Mesenchymal stem cell (in vitro differentiated cells and primary cell): ENCODE measurements around the gene MSH5.

Source experiments
- DNase-seq: peaks from one replicate; pipeline ENCODE4 v3.0.0-alpha.2; 2013
- H2AFZ ChIP-seq: one replicate; pipeline ENCODE4 v1.6.1; 2013; ENCODE audit warnings: low read depth, mild to moderate bottlenecking, control low read depth, inconsistent platforms, low read length, moderate library complexity
- H2AK5ac ChIP-seq: 2 replicates; pipeline ENCODE4 v1.6.1; 2013; ENCODE audit warnings: low read length, moderate library complexity, mild to moderate bottlenecking, inconsistent platforms; ENCODE audit not compliant: severe bottlenecking
- H2BK120ac ChIP-seq: one replicate; pipeline ENCODE4 v1.6.1; 2013; ENCODE audit warnings: low read depth, mild to moderate bottlenecking, inconsistent platforms, low read length, moderate library complexity
- H2BK12ac ChIP-seq, 2 experiments: one replicate each; pipeline ENCODE4 v1.6.1; 2013; ENCODE audit warnings: inconsistent platforms in 2 of 2, low read length in 2 of 2, mild to moderate bottlenecking in 2 of 2, moderate library complexity in 2 of 2, control low read depth in 1 of 2
- H2BK15ac ChIP-seq: one replicate; pipeline ENCODE4 v1.6.1; 2013; ENCODE audit warnings: mild to moderate bottlenecking, low read depth, inconsistent platforms; ENCODE audit not compliant: poor library complexity, severe bottlenecking
- H2BK5ac ChIP-seq: 2 replicates; pipeline ENCODE4 v1.6.1; 2013; ENCODE audit warnings: low read depth, mild to moderate bottlenecking, low read length, control low read depth, inconsistent platforms; ENCODE audit not compliant: poor library complexity, severe bottlenecking
- H3K14ac ChIP-seq, 2 experiments: one replicate each; pipeline ENCODE4 v1.6.1; 2013; ENCODE audit warnings: inconsistent platforms in 2 of 2, low read length in 2 of 2, control low read depth in 1 of 2, mild to moderate bottlenecking in 1 of 2, moderate library complexity in 1 of 2
- H3K18ac ChIP-seq, 2 experiments: one replicate each; pipeline ENCODE4 v1.6.1; 2013; ENCODE audit warnings: inconsistent platforms in 2 of 2, low read length in 2 of 2, control low read depth in 1 of 2, low read depth in 1 of 2, mild to moderate bottlenecking in 1 of 2
- H3K23ac ChIP-seq, 2 experiments: one replicate each; pipeline ENCODE4 v1.6.1; 2013; ENCODE audit warnings: inconsistent platforms in 2 of 2, low read length in 2 of 2, mild to moderate bottlenecking in 2 of 2, moderate library complexity in 2 of 2, control low read depth in 1 of 2
- H3K27ac ChIP-seq: 2 replicates; pipeline ENCODE4 v1.5.1; 2013; ENCODE audit warnings: mild to moderate bottlenecking, moderate library complexity, low read length, control low read depth, inconsistent platforms; ENCODE audit not compliant: poor library complexity, severe bottlenecking
- H3K27me3 ChIP-seq, 2 experiments: 2 replicates each; pipeline versions ENCODE4 v1.6.1 to v1.7.0; 2013; ENCODE audit warnings: low read length in 2 of 2, mild to moderate bottlenecking in 2 of 2, moderate library complexity in 2 of 2, control low read depth in 1 of 2, inconsistent platforms in 1 of 2; ENCODE audit not compliant: control insufficient read depth in 1 of 2, insufficient read depth in 1 of 2
- H3K36me3 ChIP-seq, 2 experiments: 2 replicates each; pipeline versions ENCODE4 v1.6.1 to v1.7.0; 2013; ENCODE audit warnings: low read length in 2 of 2, control low read depth in 1 of 2, inconsistent platforms in 1 of 2, low read depth in 1 of 2, mild to moderate bottlenecking in 1 of 2; ENCODE audit not compliant: insufficient read depth in 2 of 2, control insufficient read depth in 1 of 2
- H3K4ac ChIP-seq, 2 experiments: one replicate each; pipeline ENCODE4 v1.6.1; 2013; ENCODE audit warnings: inconsistent platforms in 2 of 2, low read length in 2 of 2, mild to moderate bottlenecking in 2 of 2, moderate library complexity in 2 of 2, control low read depth in 1 of 2, low read depth in 1 of 2
- H3K4me1 ChIP-seq: 2 replicates; pipeline ENCODE4 v1.6.1; 2013; ENCODE audit warnings: low read depth, low read length, control low read depth; ENCODE audit not compliant: control insufficient read depth, insufficient read depth
- H3K4me2 ChIP-seq: 2 replicates; pipeline ENCODE4 v1.6.1; 2013; ENCODE audit warnings: low read length, mild to moderate bottlenecking, inconsistent platforms; ENCODE audit not compliant: poor library complexity, severe bottlenecking
- H3K4me3 ChIP-seq, 2 experiments: 2 replicates each; pipeline versions ENCODE4 v1.5.1 to v1.7.0; 2013; ENCODE audit warnings: low read length in 2 of 2, mild to moderate bottlenecking in 2 of 2, control low read depth in 1 of 2, low read depth in 1 of 2; ENCODE audit not compliant: insufficient read depth in 1 of 2
- H3K79me1 ChIP-seq: replicated peaks from 2 replicates; pipeline ENCODE4 v1.6.1; 2013; ENCODE audit warnings: mild to moderate bottlenecking, control low read depth, low read length, inconsistent platforms; ENCODE audit not compliant: poor library complexity, severe bottlenecking
- H3K9ac ChIP-seq: 2 replicates; pipeline ENCODE4 v1.7.0; 2013; ENCODE audit warnings: mild to moderate bottlenecking, low read length, moderate library complexity
- H3K9me3 ChIP-seq: 2 replicates; pipeline ENCODE4 v1.7.0; 2013; ENCODE audit warnings: mild to moderate bottlenecking, low read length; ENCODE audit not compliant: control insufficient read depth
- H4K8ac ChIP-seq: one replicate; pipeline ENCODE4 v1.6.1; 2013; ENCODE audit warnings: inconsistent platforms, mild to moderate bottlenecking, low read length, moderate library complexity
- H4K91ac ChIP-seq: one replicate; pipeline ENCODE4 v1.6.1; 2013; ENCODE audit warnings: mild to moderate bottlenecking, low read length, inconsistent platforms
- WGBS: methylation state at CpG from one replicate; pipeline ENCODE4 v1.1.7; 2013; ENCODE audit warnings: mixed read lengths; 5-methylcytosine and 5-hydroxymethylcytosine counted together

Gene MSH5

GRCh38 chr6:31717499-31718222, 22.1 kb upstream of the MSH5 start:
- H3K27ac ChIP-seq: no peak overlapping the region
- H3K4me3 ChIP-seq: no peak overlapping the region
- H3K36me3 ChIP-seq: no peaks in the 10 kb centered on the region
- H2BK5ac ChIP-seq: no peak overlapping the region
- no peak overlapping the region for H3K14ac ChIP-seq
- no peak overlapping the region for H2BK15ac ChIP-seq
- no peak overlapping the region for H3K9ac ChIP-seq
- H2BK12ac ChIP-seq: no peak overlapping the region
- 75% methylated on average over 8 of the region's 10 CpGs for WGBS
- no peak overlapping the region for H3K4me2 ChIP-seq
- no peak overlapping the region for H2AFZ ChIP-seq
- no peak overlapping the region for H3K18ac ChIP-seq
- no peak overlapping the region for H2BK120ac ChIP-seq
- peaks cover 12 to 29% of the 10 kb centered on the region in 2 experiments for H3K27me3 ChIP-seq
- no peaks in the 10 kb centered on the region for H3K9me3 ChIP-seq
- H3K4me1 ChIP-seq: peaks cover 4% of the 10 kb centered on the region
- no peak overlapping the region for H2AK5ac ChIP-seq
- H3K23ac ChIP-seq: no peak overlapping the region
- DNase-seq: no peak
- H4K8ac ChIP-seq: no peak overlapping the region
- H3K4ac ChIP-seq: no peak overlapping the region
- H4K91ac ChIP-seq: no peak overlapping the region
- no peaks in the 10 kb centered on the region for H3K79me1 ChIP-seq

GRCh38 chr6:31718265-31718664, 21.5 kb upstream of the MSH5 start:
- no peaks in the 10 kb centered on the region for H3K36me3 ChIP-seq
- H3K18ac ChIP-seq: no peak overlapping the region
- H3K4me3 ChIP-seq: no peak overlapping the region
- 100% methylated on average over 1 of the region's 1 CpG for WGBS
- H3K4ac ChIP-seq: no peak overlapping the region
- no peaks in the 10 kb centered on the region for H3K9me3 ChIP-seq
- H4K91ac ChIP-seq: peak overlapping the region; percentile 16
- peaks cover 10 to 29% of the 10 kb centered on the region in 2 experiments for H3K27me3 ChIP-seq
- H3K27ac ChIP-seq: no peak overlapping the region
- no peak overlapping the region for H2AK5ac ChIP-seq
- H2AFZ ChIP-seq: no peak overlapping the region
- H4K8ac ChIP-seq: no peak overlapping the region
- H3K14ac ChIP-seq: no peak overlapping the region
- H2BK15ac ChIP-seq: no peak overlapping the region
- no peak overlapping the region for H3K4me2 ChIP-seq
- H2BK12ac ChIP-seq: peak overlapping the region in 1 of 2 experiments; percentile 7
- DNase-seq: no peak
- no peak overlapping the region for H2BK120ac ChIP-seq
- H3K9ac ChIP-seq: no peak overlapping the region
- H2BK5ac ChIP-seq: no peak overlapping the region
- no peaks in the 10 kb centered on the region for H3K79me1 ChIP-seq
- no peak overlapping the region for H3K23ac ChIP-seq
- H3K4me1 ChIP-seq: peaks cover 4% of the 10 kb centered on the region

- Histone ChIP-seq H3K4me3 (no peak overlapping the region), H2BK12ac (no peak overlapping the region)
- 79% methylated on average over 5 of the region's 6 CpGs for WGBS
Measured at GRCh38 chr6:31719001-31719400, 20.8 kb upstream of the MSH5 start.

GRCh38 chr6:31720196-31720770, 19.5 kb upstream of the MSH5 start:
- no peaks in the 10 kb centered on the region for H3K4me1 ChIP-seq
- no peaks in the 10 kb centered on the region for H3K79me1 ChIP-seq
- no peak overlapping the region for H3K4ac ChIP-seq
- H3K27me3 ChIP-seq: peaks cover 0 to 13% of the 10 kb centered on the region in 2 experiments
- 95% methylated on average over 5 of the region's 5 CpGs for WGBS
- H4K91ac ChIP-seq: no peak overlapping the region
- no peak overlapping the region for H3K27ac ChIP-seq
- H4K8ac ChIP-seq: no peak overlapping the region
- H2BK5ac ChIP-seq: no peak overlapping the region
- no peaks in the 10 kb centered on the region for H3K9me3 ChIP-seq
- H3K23ac ChIP-seq: no peak overlapping the region
- peaks cover 0 to 15% of the 10 kb centered on the region in 2 experiments for H3K36me3 ChIP-seq
- no peak overlapping the region for H2AFZ ChIP-seq
- no peak overlapping the region for H2BK12ac ChIP-seq
- no peak overlapping the region for H2AK5ac ChIP-seq
- H3K18ac ChIP-seq: no peak overlapping the region
- H2BK120ac ChIP-seq: no peak overlapping the region
- DNase-seq: no peak
- H3K9ac ChIP-seq: no peak overlapping the region
- H3K14ac ChIP-seq: peak overlapping the region in 1 of 2 experiments; percentile 11
- no peak overlapping the region for H3K4me3 ChIP-seq
- no peak overlapping the region for H3K4me2 ChIP-seq
- H2BK15ac ChIP-seq: no peak overlapping the region

More at GRCh38 chr6:31719001-31719400, 20.8 kb upstream of the MSH5 start:
- Histone ChIP-seq H3K79me1 (no peaks in the 10 kb centered on the region), H4K8ac (no peak overlapping the region), H3K4ac (no peak overlapping the region), H3K4me2 (no peak overlapping the region), H2AK5ac (no peak overlapping the region), H3K4me1 (no peaks in the 10 kb centered on the region), H3K18ac (no peak overlapping the region), H3K36me3 (peaks cover 0 to 6% of the 10 kb centered on the region in 2 experiments), H2BK120ac (no peak overlapping the region), H3K14ac (no peak overlapping the region), H2BK15ac (no peak overlapping the region), H2AFZ (no peak overlapping the region), H3K27ac (no peak overlapping the region), H2BK5ac (no peak overlapping the region), H4K91ac (no peak overlapping the region), H3K9ac (no peak overlapping the region), H3K27me3 (peaks cover 6 to 21% of the 10 kb centered on the region in 2 experiments), H3K9me3 (no peaks in the 10 kb centered on the region), H3K23ac (no peak overlapping the region)
- no peak for DNase-seq
